ENCODE data around the gene ZNF587B.

The ZNF587B gene

GRCh38 chr19:57802269-57802668 lies 27.8 kb upstream of the ZNF587B start:
- Histone ChIP-seq H3K9ac (ENCODE audit: low read length) (no peak overlapping the region), H3K27ac (ENCODE audit: low read depth, low read length, poor library complexity, severe bottlenecking) (no peak overlapping the region), H3K79me2 (ENCODE audit: insufficient read depth, low read length) (0 out of 2 replicates have a peak, but pooled peaks cover 5% of the 10 kb centered on the region), H3K27me3 (ENCODE audit: insufficient read depth, low read length) (no peaks in the 10 kb centered on the region), H3K4me3 (ENCODE audit: low read depth, low read length, poor library complexity, severe bottlenecking) (no peak overlapping the region), H3K4me1 (ENCODE audit: insufficient read depth, low read length, severe bottlenecking) (peaks cover 8% of the 10 kb centered on the region), H3K4me2 (ENCODE audit: low read length) (no peak overlapping the region; the same call in 1 of the 2 replicates), H3F3A (ENCODE audit: insufficient read depth, low read length) (no peaks in the 10 kb centered on the region), H4K20me1 (ENCODE audit: insufficient read depth, low read length) (no peaks in the 10 kb centered on the region), H3K9me3 (ENCODE audit: low read length) (no peaks in the 10 kb centered on the region), H2AFZ (ENCODE audit: low read length) (no peak overlapping the region), H3K9me2 (ENCODE audit: low read depth, low read length) (no peaks in the 10 kb centered on the region), H3K36me3 (ENCODE audit: insufficient read depth, low read length) (peaks cover 39% of the 10 kb centered on the region)
- TF ChIP-seq EZH2 (IDR thresholded peaks at IDR 0.05; ENCODE audit: borderline replicate concordance, low read length) (no peak), CTCF (IDR thresholded peaks at IDR 0.05; ENCODE audit: low read length) (peak; percentile 28; the same call in 1 of the 2 replicates)

- peaks cover 8% of the 10 kb centered on the region for H3K4me1 ChIP-seq (ENCODE audit: insufficient read depth, low read length, severe bottlenecking)
- H3K79me2 ChIP-seq (ENCODE audit: insufficient read depth, low read length) = 0 out of 2 replicates have a peak, but pooled peaks cover 5% of the 10 kb centered on the region
- no peak overlapping the region for H3K4me3 ChIP-seq (ENCODE audit: low read depth, low read length, poor library complexity, severe bottlenecking)
- H2AFZ ChIP-seq (ENCODE audit: low read length) = no peak overlapping the region
- H3K27ac ChIP-seq (ENCODE audit: low read depth, low read length, poor library complexity, severe bottlenecking) = no peak overlapping the region
- no peak for TF ChIP-seq EZH2 (IDR thresholded peaks at IDR 0.05; ENCODE audit: borderline replicate concordance, low read length)
- no peak for TF ChIP-seq CTCF (IDR thresholded peaks at IDR 0.05; ENCODE audit: low read length)
- H3K9me3 ChIP-seq (ENCODE audit: low read length) = no peaks in the 10 kb centered on the region
- H3K9ac ChIP-seq (ENCODE audit: low read length) = no peak overlapping the region
- H3K27me3 ChIP-seq (ENCODE audit: insufficient read depth, low read length) = no peaks in the 10 kb centered on the region
- no peaks in the 10 kb centered on the region for H4K20me1 ChIP-seq (ENCODE audit: insufficient read depth, low read length)
- H3K36me3 ChIP-seq (ENCODE audit: insufficient read depth, low read length) = peaks cover 49% of the 10 kb centered on the region
- no peaks in the 10 kb centered on the region for H3F3A ChIP-seq (ENCODE audit: insufficient read depth, low read length)
- H3K9me2 ChIP-seq (ENCODE audit: low read depth, low read length) = no peaks in the 10 kb centered on the region
- no peak overlapping the region for H3K4me2 ChIP-seq (ENCODE audit: low read length)
Measured at GRCh38 chr19:57803265-57803593, 26.9 kb upstream of the ZNF587B start.

GRCh38 chr19:57803594-57804325 lies 26.3 kb upstream of the ZNF587B start:
- peaks cover 53% of the 10 kb centered on the region for H3K36me3 ChIP-seq (ENCODE audit: insufficient read depth, low read length)
- H3K4me3 ChIP-seq (ENCODE audit: low read depth, low read length, poor library complexity, severe bottlenecking) = no peak overlapping the region
- no peaks in the 10 kb centered on the region for H3K27me3 ChIP-seq (ENCODE audit: insufficient read depth, low read length)
- no peak for TF ChIP-seq EZH2 (IDR thresholded peaks at IDR 0.05; ENCODE audit: borderline replicate concordance, low read length)
- TF ChIP-seq CTCF (IDR thresholded peaks at IDR 0.05; ENCODE audit: low read length) = no peak
- no peak overlapping the region for H2AFZ ChIP-seq (ENCODE audit: low read length)
- H3K9ac ChIP-seq (ENCODE audit: low read length) = no peak overlapping the region
- H3K27ac ChIP-seq (ENCODE audit: low read depth, low read length, poor library complexity, severe bottlenecking) = no peak overlapping the region
- no peaks in the 10 kb centered on the region for H3F3A ChIP-seq (ENCODE audit: insufficient read depth, low read length)
- no peaks in the 10 kb centered on the region for H3K9me2 ChIP-seq (ENCODE audit: low read depth, low read length)
- no peak overlapping the region for H3K4me2 ChIP-seq (ENCODE audit: low read length)
- H3K4me1 ChIP-seq (ENCODE audit: insufficient read depth, low read length, severe bottlenecking) = peaks cover 8% of the 10 kb centered on the region
- H4K20me1 ChIP-seq (ENCODE audit: insufficient read depth, low read length) = no peaks in the 10 kb centered on the region
- 0 out of 2 replicates have a peak, but pooled peaks cover 5% of the 10 kb centered on the region for H3K79me2 ChIP-seq (ENCODE audit: insufficient read depth, low read length)
- no peaks in the 10 kb centered on the region for H3K9me3 ChIP-seq (ENCODE audit: low read length)
